Fibroblast of skin of scalp (primary cell): ENCODE data around the gene NDOR1.
A peak's percentile ranks its signal among the peaks of the same experiment; 100 is the strongest.

ENCODE experiments used
- DNase-seq: peaks from one replicate; pipeline ENCODE4 v3.0.0-alpha.2; 2013

The NDOR1 gene

DNA sequence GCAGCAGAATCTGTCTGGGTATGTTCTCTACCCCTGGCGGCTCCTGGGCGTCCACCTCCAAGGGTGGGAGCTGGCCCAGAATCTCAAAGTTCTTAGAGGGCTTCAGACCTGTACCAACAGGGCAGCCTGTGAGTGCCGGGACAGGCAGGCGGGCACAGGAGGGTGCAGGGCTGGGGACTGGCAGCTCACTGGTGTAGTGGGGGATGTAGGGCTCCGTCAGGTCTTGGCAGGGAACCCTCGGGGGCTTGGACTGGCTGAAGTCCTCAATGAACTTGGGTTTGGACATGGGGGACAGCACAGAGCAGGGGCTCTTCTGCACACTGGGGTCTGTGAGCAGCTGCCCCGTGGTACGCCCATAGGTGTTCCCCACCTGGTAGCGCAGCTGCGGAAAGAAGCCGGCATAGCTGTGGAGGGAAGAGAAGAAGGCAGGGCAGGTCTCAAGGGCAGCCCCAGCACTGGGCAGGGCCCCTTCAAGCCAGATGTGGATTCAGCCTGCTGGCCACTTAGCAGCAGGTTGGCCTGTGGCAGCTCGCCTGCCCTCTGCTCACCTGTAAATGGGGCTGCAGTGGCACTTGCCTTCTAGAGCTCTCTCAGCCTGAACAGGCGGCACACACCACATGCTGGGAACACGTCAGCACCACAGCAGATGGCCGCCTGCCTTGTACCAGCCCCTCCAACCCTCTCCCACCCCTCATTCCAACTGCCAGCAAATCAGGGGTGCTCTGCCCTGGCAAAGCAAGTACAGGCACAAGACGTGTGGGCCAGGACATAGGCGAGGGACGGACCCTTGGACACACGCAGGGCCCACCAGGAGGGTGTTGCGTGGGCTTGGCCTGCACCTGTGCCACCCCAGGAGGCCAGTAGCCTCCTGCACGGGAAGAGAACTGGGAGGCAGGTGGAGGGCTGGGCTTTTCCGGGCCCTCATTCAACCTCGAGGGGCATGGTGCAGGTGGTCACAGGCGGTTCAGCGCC, 40.2 kb downstream of the NDOR1 start:
- no peak for DNase-seq

DNA sequence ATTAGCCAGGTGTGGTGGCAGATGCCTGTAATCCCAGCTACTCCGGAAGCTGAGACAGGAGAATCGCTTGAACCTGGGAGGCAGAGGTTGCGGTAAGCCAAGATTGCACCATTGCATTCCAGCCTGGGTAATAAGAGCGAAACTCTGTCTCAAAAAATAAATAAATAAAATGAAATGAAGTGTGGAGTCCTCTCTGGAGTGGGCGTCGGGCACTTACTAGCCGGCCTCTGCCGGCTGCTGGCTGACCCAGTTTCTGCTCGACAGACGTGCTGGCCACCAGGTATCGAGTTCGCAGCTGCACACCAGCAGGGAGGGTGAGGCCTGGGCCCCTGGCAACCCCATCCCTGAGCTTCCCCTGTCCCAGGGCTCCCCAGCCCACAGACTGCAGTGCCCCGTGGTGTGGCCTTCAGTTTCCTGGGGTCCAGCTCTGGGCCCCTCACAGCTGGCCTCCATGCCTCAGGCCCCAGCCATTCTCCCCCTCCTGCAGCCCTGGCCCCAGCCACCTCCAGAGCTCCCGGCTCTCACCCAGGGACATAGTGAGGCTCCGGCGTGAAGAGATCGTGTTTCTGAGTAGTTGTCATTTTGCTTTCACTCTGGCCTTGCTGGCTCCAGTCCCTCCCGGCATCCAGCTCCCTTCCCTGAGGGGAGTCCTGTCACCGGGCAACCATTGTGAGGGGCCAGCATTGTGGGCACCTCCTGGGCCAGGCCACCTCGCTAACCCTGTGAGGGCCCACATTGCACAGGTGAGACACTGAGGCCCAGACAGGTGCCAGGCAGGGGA, 41.8 kb downstream of the NDOR1 start:
- DNase-seq: no peak

GRCh38 chr9:137247916-137248175, 42.3 kb downstream of the NDOR1 start:
- DNase-seq: no peak

- peak; percentile 12 for DNase-seq
These were observed 45.1 kb downstream of the NDOR1 start for GRCh38 chr9:137250329-137251193.

- DNase-seq: no peak
These were observed 45.6 kb downstream of the NDOR1 start, which contains the start of gene STPG3 for GRCh38 chr9:137251194-137251461. STPG3 (plus strand) TSS chr9:137251286; CDS start chr9:137251287, 1 bp downstream.

DNA sequence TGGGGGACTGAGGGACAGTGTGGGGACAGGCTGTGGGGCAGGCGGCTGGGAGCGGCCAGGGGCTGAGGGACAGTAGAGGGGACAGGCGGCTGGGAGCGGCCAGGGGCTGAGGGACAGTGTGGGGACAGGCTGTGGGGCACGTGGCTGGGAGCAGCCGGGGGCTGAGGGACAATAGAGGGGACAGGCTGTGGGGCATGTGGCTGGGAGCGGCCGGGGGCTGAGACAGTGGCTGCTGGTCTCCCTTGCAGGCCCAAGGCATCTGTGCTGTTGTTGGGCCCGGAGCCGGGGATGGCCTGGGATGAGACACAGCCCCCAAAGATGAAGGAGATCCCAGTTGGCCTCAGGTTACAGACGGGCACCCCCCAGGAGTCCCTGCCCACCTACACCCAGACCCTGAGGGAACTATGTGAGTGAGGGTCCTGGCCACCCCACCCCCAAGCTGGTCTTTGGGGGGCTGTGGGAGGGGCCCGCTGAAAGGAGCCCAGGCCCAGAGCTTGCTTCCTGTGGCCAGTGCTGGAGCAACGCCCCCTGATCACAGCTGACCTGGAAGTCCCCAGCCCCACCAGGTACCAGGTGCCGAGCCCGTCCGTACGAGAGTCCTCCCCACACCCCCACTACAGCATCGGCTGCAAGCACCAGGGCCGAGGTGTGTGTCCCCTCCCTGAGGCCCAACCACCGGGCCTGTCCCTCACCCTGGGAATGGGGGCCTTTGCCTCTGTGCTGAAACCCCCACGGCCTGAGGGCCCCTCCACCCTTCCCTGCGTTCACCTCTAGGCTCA, 46.2 kb downstream of the NDOR1 start:
- no peak for DNase-seq

- DNase-seq: no peak
These were observed 47.3 kb downstream of the NDOR1 start for GRCh38 chr9:137252555-137253506.

DNA sequence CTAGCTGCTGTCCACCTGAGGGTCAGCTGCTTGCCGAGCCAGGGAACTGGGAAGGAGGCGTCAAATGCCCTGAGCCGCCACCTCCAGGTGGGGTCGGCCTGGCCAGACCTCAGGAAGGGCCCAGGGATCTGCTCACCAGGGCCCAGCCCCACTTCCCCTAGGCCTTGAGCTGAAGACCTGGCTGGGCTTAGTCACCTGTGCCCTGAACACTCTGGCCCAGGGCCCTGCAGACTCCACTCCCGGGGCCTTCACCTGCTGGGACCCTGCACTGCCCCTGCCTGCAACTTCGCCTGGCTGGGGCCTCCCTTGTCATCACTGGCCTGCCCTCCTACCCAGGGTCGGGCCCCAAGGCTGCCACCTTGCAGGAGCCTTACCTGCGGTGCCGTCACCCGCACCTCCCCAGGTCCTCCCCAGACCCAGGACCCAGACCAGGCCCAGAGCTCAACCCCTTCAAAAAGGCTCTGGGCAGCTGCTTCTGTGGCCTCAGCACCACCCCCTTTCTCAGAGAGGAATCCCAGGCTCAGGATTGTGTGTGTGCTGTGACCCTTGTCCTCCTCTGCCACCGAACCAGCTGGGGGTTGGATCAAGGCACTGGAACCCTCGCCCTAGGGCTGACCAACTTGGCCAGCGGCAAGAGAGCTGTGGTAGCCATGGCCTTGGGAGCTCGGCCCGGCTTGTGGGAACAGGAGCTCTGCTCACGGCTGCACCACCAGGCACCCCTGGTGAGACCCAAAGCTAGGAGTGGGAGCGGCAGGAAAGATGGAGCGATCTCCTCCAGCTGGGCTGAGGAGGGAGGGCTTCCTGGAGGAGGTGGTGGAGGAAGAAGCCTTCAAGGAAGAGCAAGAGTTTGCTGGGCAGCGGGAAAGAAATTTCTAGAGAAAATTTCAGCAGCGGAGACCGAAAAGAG, 48.5 kb downstream of the NDOR1 start:
- no peak for DNase-seq

- peak; percentile 88 for DNase-seq
These were observed 49.3 kb downstream of the NDOR1 start, which contains the start of gene NELFB for GRCh38 chr9:137254624-137255447. NELFB (plus strand) TSS chr9:137255327.

- DNase-seq: no peak
These were observed 50.1 kb downstream of the NDOR1 start for GRCh38 chr9:137255448-137256114.

DNA sequence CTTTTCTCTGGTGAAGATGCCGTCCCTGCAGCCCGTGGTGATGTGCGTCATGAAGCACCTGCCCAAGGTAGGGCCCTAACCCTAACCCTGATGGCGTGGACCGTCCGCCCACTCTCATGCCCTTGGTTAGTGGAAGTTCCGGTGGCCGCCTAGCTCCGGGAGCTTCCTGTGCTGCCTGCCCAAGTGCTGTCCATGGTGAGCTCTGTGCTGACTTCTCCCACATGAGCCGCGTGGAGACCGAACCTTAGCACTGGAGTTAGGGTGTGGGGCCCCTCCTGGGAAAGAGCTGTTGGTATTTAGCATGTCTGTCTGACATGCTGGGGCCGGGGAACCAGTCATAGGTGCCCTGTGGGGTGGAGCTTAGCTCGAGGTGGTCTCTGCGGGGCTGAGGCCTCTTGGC, 50.9 kb downstream of the NDOR1 start:
- no peak for DNase-seq

DNA sequence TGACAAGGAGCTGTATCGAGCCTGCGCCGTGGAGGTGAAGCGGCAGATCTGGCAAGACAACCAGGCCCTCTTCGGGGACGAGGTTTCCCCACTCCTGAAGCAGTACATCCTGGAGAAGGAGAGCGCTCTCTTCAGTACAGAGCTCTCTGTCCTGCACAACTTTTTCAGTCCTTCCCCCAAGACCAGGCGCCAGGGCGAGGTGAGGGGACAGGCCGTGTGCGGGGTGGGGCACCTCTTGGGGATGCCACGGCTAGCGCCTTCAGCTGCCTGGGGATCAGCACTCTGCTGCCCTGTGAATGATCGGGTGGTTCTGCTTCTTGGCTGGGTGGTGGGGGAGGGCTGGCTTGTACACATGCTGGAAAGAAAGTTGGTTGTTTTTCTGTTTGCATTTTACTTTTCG, 51.4 kb downstream of the NDOR1 start:
- DNase-seq: no peak

DNA sequence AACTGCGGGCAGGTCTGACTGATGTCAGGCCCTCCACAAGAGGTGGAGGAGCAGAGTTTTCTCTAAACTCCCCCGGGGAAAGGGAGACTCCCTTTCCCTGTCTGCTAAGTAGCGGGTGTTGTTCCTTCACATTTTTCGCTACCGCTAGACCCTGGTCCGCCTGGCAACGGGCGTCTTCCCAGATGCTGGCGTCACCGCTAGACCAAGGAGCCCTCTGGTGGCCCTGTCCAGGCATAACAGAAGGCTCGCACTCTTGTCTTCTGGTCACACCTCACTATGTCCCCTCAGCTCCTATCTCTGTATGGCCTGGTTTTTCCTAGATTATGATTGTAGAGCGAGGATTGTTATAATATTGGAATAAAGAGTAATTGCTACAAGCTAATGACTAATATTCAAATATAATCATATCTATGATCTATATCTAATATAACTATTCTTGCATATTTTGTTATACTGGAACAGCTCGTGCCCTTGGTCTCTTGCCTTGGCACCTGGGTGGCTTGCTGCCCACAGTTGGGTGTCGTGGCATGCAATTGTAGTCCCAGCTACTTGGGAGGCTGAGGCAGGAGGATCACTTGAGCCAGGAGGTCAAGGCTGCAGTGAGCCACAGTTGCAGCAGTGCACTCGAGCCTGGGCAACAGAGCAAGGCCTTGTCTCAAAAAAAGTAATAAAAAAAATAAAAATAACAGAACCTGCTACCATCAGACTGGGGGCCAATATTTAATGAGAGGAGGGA, 56.8 kb downstream of the NDOR1 start:
- DNase-seq: peak; percentile 56

DNA sequence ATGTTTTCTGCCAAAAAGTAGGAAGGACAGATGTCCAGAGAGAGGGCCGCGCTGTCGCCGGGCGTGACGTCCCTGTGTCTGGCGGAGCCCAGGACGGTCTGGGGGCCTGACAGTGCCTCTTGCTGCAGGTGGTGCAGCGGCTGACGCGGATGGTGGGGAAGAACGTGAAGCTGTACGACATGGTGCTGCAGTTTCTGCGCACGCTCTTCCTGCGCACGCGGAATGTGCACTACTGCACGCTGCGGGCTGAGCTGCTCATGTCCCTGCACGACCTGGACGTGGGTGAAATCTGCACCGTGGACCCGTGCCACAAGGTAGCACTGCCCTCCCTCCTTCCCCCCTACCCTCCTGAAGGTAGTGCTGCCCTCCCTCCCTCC, 57.4 kb downstream of the NDOR1 start:
- DNase-seq: no peak

- DNase-seq: no peak
These were observed 58.0 kb downstream of the NDOR1 start for GRCh38 chr9:137263506-137263905.

DNA sequence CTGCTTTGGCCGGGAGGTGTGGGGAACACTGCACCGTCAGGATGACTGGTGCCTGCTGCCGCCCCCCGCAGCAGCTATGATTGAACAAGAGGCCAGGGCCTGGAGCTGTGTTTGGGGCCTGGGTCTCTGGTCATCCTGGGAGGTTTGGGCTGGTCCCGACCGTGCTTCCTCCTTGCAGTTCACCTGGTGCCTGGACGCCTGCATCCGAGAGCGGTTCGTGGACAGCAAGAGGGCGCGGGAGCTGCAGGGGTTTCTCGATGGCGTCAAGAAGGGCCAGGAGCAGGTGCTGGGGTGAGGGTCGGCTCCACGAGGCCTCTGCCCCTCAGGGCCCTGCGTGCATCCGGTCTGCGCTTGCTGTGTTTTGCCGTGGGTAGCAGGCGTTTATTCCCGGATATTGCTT, 58.6 kb downstream of the NDOR1 start:
- no peak for DNase-seq

- DNase-seq: no peak
These were observed 60.1 kb downstream of the NDOR1 start for GRCh38 chr9:137265496-137266161.
